Measurements from ENCODE around the gene ARHGAP6.

ARHGAP6 gene

GRCh38 chrX:11698702-11699101 is 33.0 kb upstream of the ARHGAP6 start:
- no peak for DNase-seq (ENCODE audit: low read depth)
- TF ChIP-seq CTCF (IDR thresholded peaks at IDR 0.05; ENCODE audit: low read depth, low read length, missing control alignments) = no peak
- in situ Hi-C loops (cut with HindIII; ENCODE audit: low sequenced_read_pairs) = no loop called here
- no peak overlapping the region for H3K4me3 ChIP-seq (ENCODE audit: low read depth, low read length)

DNA sequence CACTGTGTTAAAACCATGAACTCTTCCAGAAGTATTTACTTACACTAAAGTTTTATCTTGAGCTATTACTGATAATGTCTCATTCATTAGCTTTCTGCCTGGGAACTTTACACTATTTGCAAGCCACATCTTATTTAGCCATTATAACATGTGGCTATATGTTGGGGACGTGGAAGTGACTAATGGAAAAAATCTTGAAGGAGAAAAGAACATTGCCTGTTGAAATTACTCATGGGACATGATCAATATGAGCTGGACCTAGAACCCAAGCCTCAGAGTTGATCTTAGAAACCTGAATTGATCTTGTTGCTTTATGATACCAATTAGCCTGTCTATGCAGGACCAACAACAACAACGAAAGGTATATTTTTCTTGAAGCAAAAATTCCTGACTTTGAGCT is 22.5 kb upstream of the ARHGAP6 start:
- in situ Hi-C loops (cut with HindIII; ENCODE audit: low sequenced_read_pairs) = no loop called here
- TF ChIP-seq CTCF (IDR thresholded peaks at IDR 0.05; ENCODE audit: low read depth, low read length, missing control alignments) = no peak
- no peak for DNase-seq (ENCODE audit: low read depth)
- no peak overlapping the region for H3K4me3 ChIP-seq (ENCODE audit: low read depth, low read length)

GRCh38 chrX:11687157-11687556 is 21.4 kb upstream of the ARHGAP6 start:
- H3K4me3 ChIP-seq (ENCODE audit: low read depth, low read length) = no peak overlapping the region
- no peak for DNase-seq (ENCODE audit: low read depth)
- no peak for TF ChIP-seq CTCF (IDR thresholded peaks at IDR 0.05; ENCODE audit: low read depth, low read length, missing control alignments)
- in situ Hi-C loops (cut with HindIII; ENCODE audit: low sequenced_read_pairs) = no loop called here

GRCh38 chrX:11683057-11683456 is 17.3 kb upstream of the ARHGAP6 start:
- in situ Hi-C loops (cut with HindIII; ENCODE audit: low sequenced_read_pairs) = no loop called here
- no peak for TF ChIP-seq CTCF (IDR thresholded peaks at IDR 0.05; ENCODE audit: low read depth, low read length, missing control alignments)
- no peak overlapping the region for H3K4me3 ChIP-seq (ENCODE audit: low read depth, low read length)
- DNase-seq (ENCODE audit: low read depth) = no peak

DNA sequence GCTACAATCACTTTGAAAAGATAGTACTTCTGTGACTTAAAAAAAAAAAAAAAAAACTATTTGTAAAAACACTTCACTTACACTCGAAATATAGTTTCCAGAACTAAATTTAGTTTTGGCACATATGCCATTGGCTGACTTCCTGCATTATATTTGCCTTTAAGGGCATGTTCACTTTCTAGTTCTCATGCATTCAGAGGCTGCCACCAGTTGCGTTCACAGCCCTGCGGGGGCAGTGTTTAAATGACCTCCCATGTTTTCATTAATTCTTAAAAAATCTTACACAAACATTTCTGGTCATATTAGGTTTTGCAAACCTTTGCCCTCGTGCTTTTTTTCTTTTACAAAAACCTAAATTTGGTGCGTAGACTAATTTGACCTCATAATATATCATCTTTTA is 12.4 kb upstream of the ARHGAP6 start:
- no peak overlapping the region for H3K4me3 ChIP-seq (ENCODE audit: low read depth, low read length)
- in situ Hi-C loops (cut with HindIII; ENCODE audit: low sequenced_read_pairs) = no loop called here
- DNase-seq (ENCODE audit: low read depth) = no peak
- TF ChIP-seq CTCF (IDR thresholded peaks at IDR 0.05; ENCODE audit: low read depth, low read length, missing control alignments) = peak; percentile 48

GRCh38 chrX:11672213-11672612 is 6.5 kb upstream of the ARHGAP6 start:
- no peak for TF ChIP-seq CTCF (IDR thresholded peaks at IDR 0.05; ENCODE audit: low read depth, low read length, missing control alignments)
- H3K4me3 ChIP-seq (ENCODE audit: low read depth, low read length) = no peak overlapping the region
- in situ Hi-C loops (cut with HindIII; ENCODE audit: low sequenced_read_pairs) = no loop called here
- DNase-seq (ENCODE audit: low read depth) = no peak

DNA sequence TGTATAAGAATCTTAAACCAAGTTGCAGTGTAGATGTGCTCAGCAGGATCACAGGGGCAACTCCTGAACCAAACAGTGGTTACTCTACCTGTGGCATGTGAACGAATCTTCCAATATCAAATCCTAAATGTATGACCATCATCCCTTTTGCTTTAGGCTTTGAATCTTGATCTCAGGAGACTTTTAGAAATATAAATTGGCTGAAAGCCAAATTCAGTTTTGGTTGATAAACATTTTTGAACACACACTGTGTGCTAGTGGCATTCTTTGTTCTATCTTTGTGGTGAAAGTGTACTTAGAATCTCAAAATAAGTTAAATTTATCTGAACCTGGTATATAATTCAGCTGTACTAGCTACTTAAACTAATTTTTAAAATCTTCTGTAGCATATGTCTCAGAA is 4.6 kb upstream of the ARHGAP6 start:
- H3K4me3 ChIP-seq (ENCODE audit: low read depth, low read length) = no peak overlapping the region
- DNase-seq (ENCODE audit: low read depth) = no peak
- in situ Hi-C loops (cut with HindIII; ENCODE audit: low sequenced_read_pairs) = no loop called here
- TF ChIP-seq CTCF (IDR thresholded peaks at IDR 0.05; ENCODE audit: low read depth, low read length, missing control alignments) = no peak
